Activated CD8-positive, alpha-beta memory T cell treated with anti-CD3 and anti-CD28 coated beads, Interleukin-2, amount 50 U/mL, for 1 hour (primary cell): ENCODE data around the gene PAQR8.
"Not testable (repeated sequence)": the region's sequence is repeated elsewhere in the genome, so short reads cannot be mapped to it uniquely, and the experiment has no call there.

Experiments used
- DNase-seq: peaks from one replicate; pipeline ENCODE4 v3.0.0-alpha.2; 2020; ENCODE audit errors: extremely low read depth

PAQR8 gene

GRCh38 chr6:52410979-52411378 lies 49.0 kb downstream of the PAQR8 start:
- DNase-seq = no peak

GRCh38 chr6:52411911-52412310 lies 50.0 kb downstream of the PAQR8 start:
- DNase-seq = no peak

- no peak for DNase-seq
These were observed 53.4 kb downstream of the PAQR8 start for GRCh38 chr6:52415333-52415732.

GRCh38 chr6:52415917-52416628 lies 54.1 kb downstream of the PAQR8 start:
- no peak for DNase-seq

- no peak for DNase-seq
These were observed 54.7 kb downstream of the PAQR8 start for GRCh38 chr6:52416629-52417151.

GRCh38 chr6:52417675-52418111 lies 55.7 kb downstream of the PAQR8 start:
- no peak for DNase-seq

GRCh38 chr6:52418606-52419005 lies 56.7 kb downstream of the PAQR8 start:
- DNase-seq = no peak

- DNase-seq = peak; percentile 93
These were observed 58.1 kb downstream of the PAQR8 start, which contains the start of gene EFHC1 for GRCh38 chr6:52419809-52420667. EFHC1 (plus strand) TSS chr6:52420342; CDS start chr6:52420411, 69 bp downstream.

GRCh38 chr6:52420668-52421358 lies 58.9 kb downstream of the PAQR8 start:
- DNase-seq = no peak

GRCh38 chr6:52422156-52422555 lies 60.2 kb downstream of the PAQR8 start:
- no peak for DNase-seq

GRCh38 chr6:52423448-52423847 lies 61.5 kb downstream of the PAQR8 start:
- no peak for DNase-seq

- DNase-seq = no peak
These were observed 62.0 kb downstream of the PAQR8 start for GRCh38 chr6:52423971-52424381.

- DNase-seq = no peak
These were observed 62.6 kb downstream of the PAQR8 start for GRCh38 chr6:52424513-52424912.

- no peak for DNase-seq
These were observed 64.7 kb downstream of the PAQR8 start for GRCh38 chr6:52426667-52427066.

GRCh38 chr6:52433294-52433693 lies 71.3 kb downstream of the PAQR8 start:
- not testable (repeated sequence) for DNase-seq

GRCh38 chr6:52435345-52435744 lies 73.4 kb downstream of the PAQR8 start:
- no peak for DNase-seq

GRCh38 chr6:52438926-52439325 lies 77.0 kb downstream of the PAQR8 start:
- DNase-seq = no peak

GRCh38 chr6:52454556-52454955 lies 92.6 kb downstream of the PAQR8 start:
- no peak for DNase-seq

GRCh38 chr6:52457096-52457495 lies 95.1 kb downstream of the PAQR8 start:
- no peak for DNase-seq
